ENCODE results near the gene WIPI1.
"Not testable (repeated sequence)": the region's sequence is repeated elsewhere in the genome, so short reads cannot be mapped to it uniquely, and the experiment has no call there.

The WIPI1 gene

DNA sequence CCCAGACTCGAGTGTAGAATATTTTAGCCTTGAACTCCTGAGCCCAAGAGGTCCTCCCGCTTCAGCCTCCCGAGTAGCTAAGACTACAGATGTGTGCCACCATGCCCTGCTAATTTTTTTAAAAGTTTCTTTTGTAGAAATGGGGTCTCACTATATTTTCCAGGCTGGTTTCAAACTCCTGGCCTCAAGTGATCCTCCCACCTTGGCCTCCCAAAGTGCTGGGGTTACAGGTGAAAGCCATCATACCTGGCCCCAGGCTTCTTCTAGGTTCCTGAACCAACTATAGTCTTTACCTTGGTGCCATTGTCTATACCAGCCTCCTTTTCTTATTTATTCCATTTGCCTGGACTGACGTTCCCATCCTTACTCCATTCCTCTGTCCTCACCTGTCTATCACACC is 37.8 kb upstream of the WIPI1 start:
- no peak overlapping the region for H3K9ac ChIP-seq (ENCODE audit: low read length)
- no peak overlapping the region for H2AFZ ChIP-seq (ENCODE audit: low read length)
- no peaks in the 10 kb centered on the region for H3K9me3 ChIP-seq (ENCODE audit: low read length)
- no peak overlapping the region for H3K4me2 ChIP-seq (ENCODE audit: low read length)
- H3K36me3 ChIP-seq (ENCODE audit: insufficient read depth, low read length) = no peaks in the 10 kb centered on the region
- peak overlapping the region; percentile 75 for H3K27ac ChIP-seq (ENCODE audit: low read depth, low read length, poor library complexity, severe bottlenecking)
- H4K20me1 ChIP-seq (ENCODE audit: insufficient read depth, low read length) = no peaks in the 10 kb centered on the region
- H3K27me3 ChIP-seq (ENCODE audit: insufficient read depth, low read length) = no peaks in the 10 kb centered on the region
- H3K4me3 ChIP-seq (ENCODE audit: low read depth, low read length, poor library complexity, severe bottlenecking) = no peak overlapping the region
- H3K9me2 ChIP-seq (ENCODE audit: low read depth, low read length) = no peaks in the 10 kb centered on the region
- H3K79me2 ChIP-seq (ENCODE audit: insufficient read depth, low read length) = no peaks in the 10 kb centered on the region
- peaks cover 62% of the 10 kb centered on the region for H3K4me1 ChIP-seq (ENCODE audit: insufficient read depth, low read length, severe bottlenecking)
- H3F3A ChIP-seq (ENCODE audit: insufficient read depth, low read length) = peaks cover 17% of the 10 kb centered on the region; the same call in 1 of the 2 replicates
- no peak for TF ChIP-seq EZH2 (IDR thresholded peaks at IDR 0.05; ENCODE audit: borderline replicate concordance, low read length)
- TF ChIP-seq, protein P1, sequence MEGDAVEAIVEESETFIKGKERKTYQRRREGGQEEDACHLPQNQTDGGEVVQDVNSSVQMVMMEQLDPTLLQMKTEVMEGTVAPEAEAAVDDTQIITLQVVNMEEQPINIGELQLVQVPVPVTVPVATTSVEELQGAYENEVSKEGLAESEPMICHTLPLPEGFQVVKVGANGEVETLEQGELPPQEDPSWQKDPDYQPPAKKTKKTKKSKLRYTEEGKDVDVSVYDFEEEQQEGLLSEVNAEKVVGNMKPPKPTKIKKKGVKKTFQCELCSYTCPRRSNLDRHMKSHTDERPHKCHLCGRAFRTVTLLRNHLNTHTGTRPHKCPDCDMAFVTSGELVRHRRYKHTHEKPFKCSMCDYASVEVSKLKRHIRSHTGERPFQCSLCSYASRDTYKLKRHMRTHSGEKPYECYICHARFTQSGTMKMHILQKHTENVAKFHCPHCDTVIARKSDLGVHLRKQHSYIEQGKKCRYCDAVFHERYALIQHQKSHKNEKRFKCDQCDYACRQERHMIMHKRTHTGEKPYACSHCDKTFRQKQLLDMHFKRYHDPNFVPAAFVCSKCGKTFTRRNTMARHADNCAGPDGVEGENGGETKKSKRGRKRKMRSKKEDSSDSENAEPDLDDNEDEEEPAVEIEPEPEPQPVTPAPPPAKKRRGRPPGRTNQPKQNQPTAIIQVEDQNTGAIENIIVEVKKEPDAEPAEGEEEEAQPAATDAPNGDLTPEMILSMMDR (IDR thresholded peaks at IDR 0.05; ENCODE audit: low read length) = no peak

DNA sequence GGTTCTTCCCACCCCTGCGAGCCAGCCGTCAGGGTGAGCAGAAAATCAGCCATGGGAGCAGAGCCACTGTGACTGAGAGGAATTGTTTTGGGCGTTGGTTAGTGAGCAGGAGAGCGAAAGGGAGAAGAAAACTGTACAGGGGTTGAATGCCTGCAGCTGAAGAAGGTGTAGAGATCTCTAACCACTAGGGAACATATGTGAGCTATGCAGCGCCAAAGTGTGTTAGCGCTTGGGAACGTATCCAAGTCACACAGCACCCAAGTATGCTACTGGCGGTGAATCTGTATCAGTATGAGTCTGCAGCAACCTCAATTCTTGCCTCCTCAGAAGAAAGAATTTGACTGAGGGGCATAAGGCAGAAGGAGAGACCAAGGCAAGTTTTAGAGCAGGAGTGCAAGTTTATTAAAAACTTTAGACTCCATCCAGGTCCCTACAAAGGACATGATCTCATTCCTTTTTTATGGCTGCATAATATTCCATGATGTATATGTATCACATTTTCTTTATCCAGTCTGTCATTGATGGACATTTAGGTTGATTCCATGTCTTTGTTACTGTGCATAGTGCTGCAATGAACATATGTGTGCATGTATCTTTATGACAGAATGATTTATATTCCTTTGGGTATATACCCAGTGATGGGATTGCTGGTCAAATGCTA is 35.2 kb upstream of the WIPI1 start:
- not testable (repeated sequence) for H3K4me2 ChIP-seq (ENCODE audit: low read length); H3K9ac ChIP-seq (ENCODE audit: low read length); H3K27me3 ChIP-seq (ENCODE audit: insufficient read depth, low read length); H4K20me1 ChIP-seq (ENCODE audit: insufficient read depth, low read length); H3F3A ChIP-seq (ENCODE audit: insufficient read depth, low read length); H3K4me3 ChIP-seq (ENCODE audit: low read depth, low read length, poor library complexity, severe bottlenecking); H3K36me3 ChIP-seq (ENCODE audit: insufficient read depth, low read length); H2AFZ ChIP-seq (ENCODE audit: low read length); H3K79me2 ChIP-seq (ENCODE audit: insufficient read depth, low read length); H3K9me2 ChIP-seq (ENCODE audit: low read depth, low read length); H3K9me3 ChIP-seq (ENCODE audit: low read length)
- peaks cover 57% of the 10 kb centered on the region for H3K4me1 ChIP-seq (ENCODE audit: insufficient read depth, low read length, severe bottlenecking)
- peak overlapping the region; percentile 93 for H3K27ac ChIP-seq (ENCODE audit: low read depth, low read length, poor library complexity, severe bottlenecking)

DNA sequence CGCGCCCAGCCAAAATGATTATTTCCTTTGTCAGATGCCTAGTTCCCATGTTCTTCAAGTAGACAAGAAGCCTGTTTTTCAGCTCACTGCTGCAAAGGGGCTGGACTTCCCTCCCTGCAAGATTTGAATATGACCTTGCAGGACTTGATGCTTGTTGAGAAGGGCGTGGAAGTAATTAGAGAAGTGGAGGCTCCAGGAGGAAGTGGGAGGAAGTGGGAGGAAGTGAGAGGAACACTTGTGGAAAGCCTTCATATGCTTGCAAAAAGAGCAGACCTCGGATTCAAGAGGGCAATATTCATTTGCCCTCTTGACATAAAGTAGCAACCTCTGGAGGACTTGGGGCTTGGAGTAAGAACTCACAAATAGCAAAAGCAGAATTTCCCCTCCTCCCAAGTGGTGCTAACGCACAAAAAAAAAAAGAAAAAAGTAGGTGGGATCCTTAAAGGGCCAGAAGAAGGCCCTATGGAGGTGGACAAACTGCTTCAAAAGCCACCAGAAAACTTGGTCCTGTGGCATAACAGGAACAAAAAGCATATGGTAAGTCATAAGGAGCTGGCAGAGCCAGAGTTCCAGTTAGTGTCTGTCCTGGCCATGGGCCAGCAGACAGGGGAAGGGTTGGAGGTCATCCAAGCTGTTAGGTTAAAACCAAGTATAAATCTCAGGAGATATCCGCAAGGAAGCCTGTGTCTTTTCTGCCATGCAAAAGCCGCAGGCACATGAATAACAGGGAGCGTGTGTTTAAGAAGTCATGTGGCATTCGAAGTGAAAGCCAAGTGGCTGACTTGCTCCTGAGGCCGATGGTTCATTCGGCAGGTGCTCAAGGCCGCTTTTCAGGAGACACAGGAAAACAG is 34.3 kb upstream of the WIPI1 start:
- Histone ChIP-seq H3K9me3 (ENCODE audit: low read length) (no peaks in the 10 kb centered on the region), H3K4me3 (ENCODE audit: low read depth, low read length, poor library complexity, severe bottlenecking) (no peak overlapping the region), H3F3A (ENCODE audit: insufficient read depth, low read length) (peaks cover 8% of the 10 kb centered on the region; the same call in 1 of the 2 replicates), H3K4me1 (ENCODE audit: insufficient read depth, low read length, severe bottlenecking) (peaks cover 57% of the 10 kb centered on the region), H3K4me2 (ENCODE audit: low read length) (peak overlapping the region; percentile 24), H3K79me2 (ENCODE audit: insufficient read depth, low read length) (no peaks in the 10 kb centered on the region), H2AFZ (ENCODE audit: low read length) (no peak overlapping the region), H3K27me3 (ENCODE audit: insufficient read depth, low read length) (no peaks in the 10 kb centered on the region), H3K27ac (ENCODE audit: low read depth, low read length, poor library complexity, severe bottlenecking) (peak overlapping the region; percentile 93), H4K20me1 (ENCODE audit: insufficient read depth, low read length) (no peaks in the 10 kb centered on the region), H3K36me3 (ENCODE audit: insufficient read depth, low read length) (no peaks in the 10 kb centered on the region), H3K9ac (ENCODE audit: low read length) (peak overlapping the region; percentile 55; the same call in 1 of the 2 replicates), H3K9me2 (ENCODE audit: low read depth, low read length) (no peaks in the 10 kb centered on the region)
- TF ChIP-seq, protein P1 (IDR thresholded peaks at IDR 0.05; ENCODE audit: low read length) = no peak
- no peak for TF ChIP-seq EZH2 (IDR thresholded peaks at IDR 0.05; ENCODE audit: borderline replicate concordance, low read length)
